ENCODE measurements around the gene NMUR1.

NMUR1 gene

DNA sequence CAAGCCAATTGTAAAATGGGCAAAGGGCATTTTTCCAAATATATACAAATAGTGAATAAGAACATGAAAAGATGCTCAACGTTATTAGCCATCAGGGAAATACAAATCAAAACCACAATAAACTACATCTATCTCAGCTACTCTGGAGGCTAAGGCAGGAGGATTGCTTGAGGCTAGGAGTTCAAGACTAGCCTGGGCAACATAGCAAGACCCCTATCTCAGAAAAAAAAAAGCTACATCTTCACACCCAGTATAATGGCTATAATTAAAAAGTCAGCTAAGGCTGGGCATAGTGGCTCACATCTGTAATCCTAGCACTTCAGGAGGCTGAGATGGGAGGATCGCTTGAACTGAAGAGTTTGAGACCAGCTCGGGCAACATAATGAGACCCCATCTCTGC, 53.3 kb downstream of the NMUR1 start:
- H3K27me3 ChIP-seq: no peaks in the 10 kb centered on the region
- no peak overlapping the region for H3K27ac ChIP-seq
- DNase-seq: no peak
- no peaks in the 10 kb centered on the region for H3K36me3 ChIP-seq
- TF ChIP-seq, protein P1, sequence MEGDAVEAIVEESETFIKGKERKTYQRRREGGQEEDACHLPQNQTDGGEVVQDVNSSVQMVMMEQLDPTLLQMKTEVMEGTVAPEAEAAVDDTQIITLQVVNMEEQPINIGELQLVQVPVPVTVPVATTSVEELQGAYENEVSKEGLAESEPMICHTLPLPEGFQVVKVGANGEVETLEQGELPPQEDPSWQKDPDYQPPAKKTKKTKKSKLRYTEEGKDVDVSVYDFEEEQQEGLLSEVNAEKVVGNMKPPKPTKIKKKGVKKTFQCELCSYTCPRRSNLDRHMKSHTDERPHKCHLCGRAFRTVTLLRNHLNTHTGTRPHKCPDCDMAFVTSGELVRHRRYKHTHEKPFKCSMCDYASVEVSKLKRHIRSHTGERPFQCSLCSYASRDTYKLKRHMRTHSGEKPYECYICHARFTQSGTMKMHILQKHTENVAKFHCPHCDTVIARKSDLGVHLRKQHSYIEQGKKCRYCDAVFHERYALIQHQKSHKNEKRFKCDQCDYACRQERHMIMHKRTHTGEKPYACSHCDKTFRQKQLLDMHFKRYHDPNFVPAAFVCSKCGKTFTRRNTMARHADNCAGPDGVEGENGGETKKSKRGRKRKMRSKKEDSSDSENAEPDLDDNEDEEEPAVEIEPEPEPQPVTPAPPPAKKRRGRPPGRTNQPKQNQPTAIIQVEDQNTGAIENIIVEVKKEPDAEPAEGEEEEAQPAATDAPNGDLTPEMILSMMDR (IDR thresholded peaks at IDR 0.05): no peak
- H3K4me1 ChIP-seq: peaks cover 0 to 3% (median under 1%) of the 10 kb centered on the region in 4 donors
- H3K4me3 ChIP-seq: no peak overlapping the region
- no peaks in the 10 kb centered on the region for H3K9me3 ChIP-seq
- intact Hi-C loops (cut with DNase I; ENCODE audit: low total_unique reads): no loop called here

DNA sequence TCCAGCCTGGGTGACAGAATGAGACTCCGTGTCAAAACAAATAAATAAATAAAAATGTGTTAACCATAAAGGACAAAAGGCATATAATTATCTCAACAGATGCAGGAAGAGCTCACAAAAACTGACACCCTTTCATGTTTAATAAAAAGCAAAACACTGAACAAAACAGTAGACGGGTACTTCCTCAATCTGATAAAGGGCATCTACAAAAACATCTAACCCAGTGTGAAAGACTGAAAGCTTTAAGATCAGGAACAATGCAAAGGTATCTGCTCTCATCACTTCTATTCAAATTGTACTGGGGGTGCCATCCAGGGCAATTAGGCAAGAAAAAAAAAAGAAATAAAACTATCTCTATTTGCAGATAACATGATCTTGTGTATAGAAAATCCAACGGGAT, 54.3 kb downstream of the NMUR1 start:
- Histone ChIP-seq H3K4me3 (no peak overlapping the region), H3K4me1 (peaks cover 0 to 3% (median 0%) of the 10 kb centered on the region in 4 donors), H3K27ac (no peak overlapping the region), H3K9me3 (no peaks in the 10 kb centered on the region), H3K36me3 (no peaks in the 10 kb centered on the region), H3K27me3 (no peaks in the 10 kb centered on the region)
- intact Hi-C loops (cut with DNase I; ENCODE audit: low total_unique reads): no loop called here
- DNase-seq: no peak
- TF ChIP-seq, protein P1 (IDR thresholded peaks at IDR 0.05): no peak

Data from tibial artery (tissue), 4 donors.